HCT116 (cell line): ENCODE results near the gene PHACTR4. TPM values are rescaled to one million over a fixed set of nuclear protein-coding genes. Genes with fewer than 3 reads are reported as not detected.

ENCODE experiments used
- ATAC-seq: fragments of 200-7000 bp; cut with Tn5 transposase; 2 replicates; pipeline ENCODE4 v1.9.1; 2020; ENCODE audit warnings: mild to moderate bottlenecking, moderate library complexity
- BruUV-seq: library from RNA; stranded (reverse); fragments of 400-500 nt; replicated peaks from 2 replicates; lab custom pipeline; 2021; lab: Mats Ljungman, UMichigan
- CTCF ChIA-PET: fragments of 300-600 bp; sonication (Branson Sonifier 250); formaldehyde crosslinking; loops from one replicate; lab custom pipeline; 2021; ENCODE audit warnings: antibody characterized with exemption; lab: Charles Lee
- POLR2A ChIA-PET: fragments of 300-600, 350-600 bp; sonication (Branson Sonifier 250); formaldehyde crosslinking; loops from one replicate; lab custom pipeline; 2021; ENCODE audit warnings: antibody characterized with exemption; lab: Charles Lee
- RAD21 ChIA-PET, 2 experiments: fragments of 300-600 bp; sonication (Branson Sonifier 250); formaldehyde crosslinking; loops; one replicate each; lab custom pipeline; 2023; ENCODE audit warnings: low total read pairs in 2 of 2; ENCODE audit not compliant: uncharacterized antibody in 2 of 2, unreplicated experiment in 2 of 2, low non-redundant PET in 1 of 2; lab: Charles Lee
- DNase-seq: peaks from one replicate; pipeline ENCODE4 v3.0.0-alpha.2; 2010; ENCODE audit warnings: low read depth, low spot score
- H2AFZ ChIP-seq: fragments of 200-600 bp; shearing (Covaris generic), sonication (generic); 2 replicates; pipeline ENCODE4 v1.6.1; 2017; ENCODE audit warnings: low read depth, mixed run types, mixed read lengths, antibody characterized with exemption, low read length; ENCODE audit not compliant: poor library complexity, severe bottlenecking
- H3K27ac ChIP-seq: 2 replicates; pipeline ENCODE4 v1.5.1; 2012; ENCODE audit warnings: low read depth, low read length
- H3K27me3 ChIP-seq: fragments of 200-600 bp; sonication (generic); 2 replicates; pipeline ENCODE4 v1.6.1; 2016; ENCODE audit warnings: mixed run types, low read length, mixed read lengths; ENCODE audit not compliant: insufficient read depth
- H3K36me3 ChIP-seq, 2 experiments: fragments of 200-500 bp in 1 of 2; fragments of 200-600 bp in 1 of 2; sonication (Bioruptor generic) in 1 of 2; sonication (generic) in 1 of 2; 2 replicates each; pipeline versions ENCODE4 v1.5.1 to v1.6.1; 2014 to 2016; ENCODE audit warnings: low read length in 2 of 2, inconsistent platforms in 1 of 2, mixed read lengths in 1 of 2, mixed run types in 1 of 2; ENCODE audit not compliant: insufficient read depth in 2 of 2, control insufficient read depth in 1 of 2
- H3K4me1 ChIP-seq, 2 experiments: fragments of 200-600 bp in 1 of 2; sonication (generic) in 1 of 2; 2 replicates each; pipeline versions ENCODE4 v1.5.1 to v1.6.1; 2012 to 2017; ENCODE audit warnings: low read length in 2 of 2, inconsistent platforms in 1 of 2, mild to moderate bottlenecking in 1 of 2, mixed read lengths in 1 of 2, mixed run types in 1 of 2, moderate library complexity in 1 of 2; ENCODE audit not compliant: insufficient read depth in 2 of 2, control insufficient read depth in 1 of 2
- H3K4me2 ChIP-seq: fragments of 200-600 bp; sonication (generic); 2 replicates; pipeline ENCODE4 v1.6.1; 2017; ENCODE audit warnings: mixed run types, low read length, mixed read lengths
- H3K4me3 ChIP-seq, 2 experiments: fragments of 200-600 bp in 1 of 2; sonication (generic) in 1 of 2; replicated peaks in 1 of 2; 2 replicates each; pipeline ENCODE4 v1.5.1; 2011 to 2016; ENCODE audit warnings: low read length in 2 of 2, control low read depth in 1 of 2, low read depth in 1 of 2, mild to moderate bottlenecking in 1 of 2, mixed read lengths in 1 of 2, mixed run types in 1 of 2
- H3K79me2 ChIP-seq: fragments of 200-600 bp; sonication (generic); 2 replicates; pipeline ENCODE4 v1.6.1; 2017; ENCODE audit warnings: mild to moderate bottlenecking, mixed run types, low read length, moderate library complexity, mixed read lengths; ENCODE audit not compliant: insufficient read depth
- H3K9ac ChIP-seq: fragments of 200-600 bp; sonication (generic); 2 replicates; pipeline ENCODE4 v1.6.1; 2016; ENCODE audit warnings: low read length, mixed read lengths
- H3K9me2 ChIP-seq: fragments of 200-600 bp; sonication (generic), shearing (Covaris generic); 2 replicates; pipeline ENCODE4 v1.6.1; 2017; ENCODE audit warnings: mixed run types, mild to moderate bottlenecking, moderate library complexity; ENCODE audit not compliant: insufficient read depth
- H3K9me3 ChIP-seq, 2 experiments: fragments of 200-500 bp in 1 of 2; fragments of 200-600 bp in 1 of 2; sonication (Bioruptor generic) in 1 of 2; sonication (generic) in 1 of 2; 2 replicates each; pipeline ENCODE4 v1.6.1; 2014 to 2017; ENCODE audit warnings: low read length in 2 of 2, mixed read lengths in 2 of 2, inconsistent platforms in 1 of 2, low read depth in 1 of 2, mild to moderate bottlenecking in 1 of 2, mixed run types in 1 of 2, moderate library complexity in 1 of 2; ENCODE audit not compliant: control insufficient read depth in 1 of 2, insufficient read depth in 1 of 2
- H4K20me1 ChIP-seq: fragments of 200-600 bp; sonication (generic), shearing (Covaris generic); 2 replicates; pipeline ENCODE4 v1.6.1; 2017; ENCODE audit warnings: mixed run types, mild to moderate bottlenecking, moderate library complexity; ENCODE audit not compliant: insufficient read depth
- CEBPB ChIP-seq: IDR thresholded peaks from 2 replicates; pipeline ENCODE4 v1.6.1; 2012; ENCODE audit warnings: low read depth
- ELF1 ChIP-seq: IDR thresholded peaks from 2 replicates; pipeline ENCODE4 v1.6.1; 2012; ENCODE audit warnings: low read depth, borderline replicate concordance
- RAD21 ChIP-seq: IDR thresholded peaks from 2 replicates; pipeline ENCODE4 v1.6.1; 2012; ENCODE audit warnings: low read depth, mild to moderate bottlenecking
- SP1 ChIP-seq: IDR thresholded peaks from 2 replicates; pipeline ENCODE4 v1.6.1; 2012; ENCODE audit warnings: low read depth
- TCF7L2 ChIP-seq: IDR thresholded peaks from 2 replicates; pipeline ENCODE4 v1.7.0; 2011; ENCODE audit warnings: borderline replicate concordance, inconsistent platforms; ENCODE audit not compliant: insufficient read depth, insufficient read length; ENCODE audit errors: extremely low read depth
- ZFX ChIP-seq: fragments of 450-650 bp; IDR thresholded peaks from 2 replicates; pipeline ENCODE4 v1.6.1; 2017
- ZNF274 ChIP-seq: fragments of 200-500 bp; sonication (Bioruptor generic); IDR thresholded peaks from 2 replicates; pipeline ENCODE4 v1.6.1; 2014; ENCODE audit warnings: mild to moderate bottlenecking, low read depth, low read length, inconsistent platforms
- intact Hi-C: fragments of 100-400 bp; cut with micrococcal nuclease; formaldehyde crosslinking; loops from 2 replicates; pipeline ENCODE4 v1.10.0; 2022
- total RNA-seq: library from RNA; stranded (reverse); gene quantifications from one replicate; pipeline ENCODE4 v1.2.1, GENCODE V29; 2021; ENCODE audit not compliant: unreplicated experiment

PHACTR4 gene
- total RNA-seq, 1 experiment from 2014 or later = 36.0 TPM

GRCh38 chr1:28449904-28450303 is 80.4 kb downstream of the PHACTR4 start:
- Histone ChIP-seq H2AFZ (no peak overlapping the region), H3K36me3 (no peaks in the 10 kb centered on the region), H3K4me1 (no peaks in the 10 kb centered on the region), H3K9ac (no peak overlapping the region), H3K4me3 (no peak overlapping the region), H3K9me2 (no peaks in the 10 kb centered on the region), H3K9me3 (no peaks in the 10 kb centered on the region), H3K27ac (no peak overlapping the region), H3K79me2 (peaks cover 43% of the 10 kb centered on the region), H3K27me3 (no peaks in the 10 kb centered on the region), H4K20me1 (no peaks in the 10 kb centered on the region), H3K4me2 (no peak overlapping the region)
- ChIA-PET CTCF (no interaction called here), RAD21 (no interaction called here), POLR2A (no interaction called here)
- BruUV-seq = no TSS peak
- no peak for ATAC-seq
- TF ChIP-seq SP1 (no peak), ZFX (no peak), RAD21 (no peak), TCF7L2 (no peak), CEBPB (no peak), ELF1 (no peak)
- DNase-seq = no peak
- intact Hi-C loops = no loop called here

DNA sequence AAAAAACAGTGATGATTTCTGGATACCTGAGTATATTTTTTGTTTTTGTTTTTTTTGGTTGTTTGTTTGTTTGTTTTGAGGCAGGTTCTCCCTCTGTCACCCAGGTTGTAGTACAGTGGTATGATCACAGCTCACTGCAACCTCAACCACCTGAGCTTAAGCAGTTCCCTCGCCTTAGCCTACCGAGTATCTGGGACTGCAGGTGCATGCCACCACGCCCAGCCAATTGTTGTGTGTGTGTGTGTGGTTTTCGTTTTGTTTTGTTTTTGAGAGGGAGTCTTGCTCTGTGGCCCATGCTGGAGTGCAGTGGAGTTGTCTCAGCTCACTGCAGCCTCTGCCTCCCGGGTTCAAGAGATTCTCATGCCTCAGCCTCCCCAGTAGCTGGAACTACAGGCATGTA is 81.0 kb downstream of the PHACTR4 start:
- Histone ChIP-seq H3K36me3 (no peaks in the 10 kb centered on the region), H3K9ac (no peak overlapping the region), H3K9me2 (no peaks in the 10 kb centered on the region), H3K27me3 (no peaks in the 10 kb centered on the region), H3K4me1 (peaks cover 0 to 3% of the 10 kb centered on the region in 2 experiments; a peak in 1 of 4 replicates), H4K20me1 (no peaks in the 10 kb centered on the region), H3K27ac (no peak overlapping the region), H3K4me3 (no peak overlapping the region), H3K9me3 (no peaks in the 10 kb centered on the region), H3K4me2 (no peak overlapping the region), H3K79me2 (peaks cover 43% of the 10 kb centered on the region), H2AFZ (no peak overlapping the region)
- POLR2A ChIA-PET = interaction anchor here (0.7 kb wide), 1 partner anchor 155 kb away, joined by 3 read pairs; no protein-coding TSS in a partner anchor
- CTCF ChIA-PET = no interaction called here
- no peak for ATAC-seq
- BruUV-seq = no TSS peak
- no peak for DNase-seq
- intact Hi-C loops = no loop called here
- TF ChIP-seq ZNF274 = no peak
- RAD21 ChIA-PET = no interaction called here
